Thyroid gland (tissue), 4 donors: ENCODE measurements around the gene ULK3. TPM values are rescaled to one million over a fixed set of nuclear protein-coding genes. Genes with fewer than 3 reads are reported as not detected.

Experiments
- DNase-seq, 2 donors: peaks; one replicate each; pipeline ENCODE4 v3.0.0-alpha.2; 2019
- H3K27ac ChIP-seq, 3 donors: fragments of 200-600 bp; sonication (generic); 1 replicate in 2 of 3; 2 replicates in 1 of 3; pipeline ENCODE4 v1.5.1; 2016 to 2019; ENCODE audit warnings: mild to moderate bottlenecking in 1 of 3, moderate library complexity in 1 of 3
- H3K27me3 ChIP-seq: fragments of 200-600 bp; sonication (generic); one replicate; pipeline ENCODE4 v1.5.1; 2019
- H3K36me3 ChIP-seq, 2 donors: fragments of 200-600 bp; sonication (generic); one replicate each; pipeline ENCODE4 v1.5.1; 2016 to 2019
- H3K4me1 ChIP-seq, 2 donors: fragments of 200-600 bp; sonication (generic); one replicate each; pipeline ENCODE4 v1.5.1; 2017 to 2019
- H3K4me3 ChIP-seq, 3 donors: fragments of 200-600 bp; sonication (generic); replicated peaks in 1 of 3; 1 replicate in 2 of 3; 2 replicates in 1 of 3; pipeline ENCODE4 v1.5.1; 2016; ENCODE audit warnings: mild to moderate bottlenecking in 1 of 3
- H3K9me3 ChIP-seq: fragments of 200-600 bp; sonication (generic); one replicate; pipeline ENCODE4 v1.5.1; 2017
- POLR2A ChIP-seq, 2 donors: fragments of 450-650 bp; IDR thresholded peaks; one replicate each; pipeline ENCODE4 v1.6.1; 2017; ENCODE audit warnings: antibody characterized with exemption in 2 of 2, mild to moderate bottlenecking in 2 of 2, moderate library complexity in 1 of 2
- WGBS, 2 donors: methylation state at CpG; one replicate each; pipeline ENCODE4 v1.1.5; 2017; 5-methylcytosine and 5-hydroxymethylcytosine counted together
- intact Hi-C: fragments of 100-400 bp; cut with DNase I; formaldehyde crosslinking; loops from one replicate; pipeline ENCODE4 v1.15.1; 2023
- total RNA-seq, 4 donors: library from RNA; depleted of rRNA; stranded (reverse); fragments of >200 nt; gene quantifications; one replicate each; pipeline ENCODE4 v1.2.3, GENCODE V29; 2016
- TF ChIP-seq, protein P1 (sequence below), 6 experiments: fragments of 200-600 bp in 3 of 6; fragments of 450-650 bp in 3 of 6; sonication (generic) in 3 of 6; IDR thresholded peaks; one replicate each; pipeline ENCODE4 v1.5.1; 2016 to 2019; ENCODE audit warnings: antibody characterized with exemption in 6 of 6, mild to moderate bottlenecking in 2 of 6, inconsistent platforms in 1 of 6, moderate library complexity in 1 of 6

The ULK3 gene
- total RNA-seq, 4 donors from 2014 or later: 40.9 to 91.1 (median 74.7) TPM

DNA sequence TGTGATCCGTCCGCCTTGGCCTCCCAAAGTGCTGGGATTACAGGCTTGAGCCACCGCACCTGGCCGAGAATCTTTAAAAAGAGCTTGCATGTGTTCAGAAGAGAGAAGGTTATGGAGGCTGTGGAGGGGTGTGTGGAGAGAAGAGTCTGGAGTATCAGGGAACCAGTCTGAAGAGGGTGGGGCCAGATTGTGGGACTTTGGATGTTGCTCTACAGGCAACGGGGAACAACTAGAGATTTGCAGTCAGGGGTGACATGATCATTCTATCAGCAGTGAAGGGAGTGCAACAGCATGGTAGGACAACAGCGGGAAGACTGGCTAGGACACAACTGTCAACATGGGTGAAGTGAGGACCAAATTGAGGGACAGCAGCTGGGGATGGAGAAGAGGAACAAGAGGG is 21.3 kb upstream of the ULK3 start:
- peak overlapping the region in 1 of 3 donors; percentile 78 for H3K27ac ChIP-seq
- H3K4me3 ChIP-seq: no peak overlapping the region
- WGBS, 2 donors: 96 to 97% methylated on average over 6 of the region's 6 CpGs
- H3K4me1 ChIP-seq: peaks cover 20 to 65% of the 10 kb centered on the region in 2 donors
- H3K9me3 ChIP-seq: no peaks in the 10 kb centered on the region
- H3K27me3 ChIP-seq: no peaks in the 10 kb centered on the region
- intact Hi-C loops: no loop called here
- no peak for DNase-seq
- no peaks in the 10 kb centered on the region for H3K36me3 ChIP-seq
- TF ChIP-seq POLR2A (IDR thresholded peaks at IDR 0.05): no peak
- TF ChIP-seq, protein P1, sequence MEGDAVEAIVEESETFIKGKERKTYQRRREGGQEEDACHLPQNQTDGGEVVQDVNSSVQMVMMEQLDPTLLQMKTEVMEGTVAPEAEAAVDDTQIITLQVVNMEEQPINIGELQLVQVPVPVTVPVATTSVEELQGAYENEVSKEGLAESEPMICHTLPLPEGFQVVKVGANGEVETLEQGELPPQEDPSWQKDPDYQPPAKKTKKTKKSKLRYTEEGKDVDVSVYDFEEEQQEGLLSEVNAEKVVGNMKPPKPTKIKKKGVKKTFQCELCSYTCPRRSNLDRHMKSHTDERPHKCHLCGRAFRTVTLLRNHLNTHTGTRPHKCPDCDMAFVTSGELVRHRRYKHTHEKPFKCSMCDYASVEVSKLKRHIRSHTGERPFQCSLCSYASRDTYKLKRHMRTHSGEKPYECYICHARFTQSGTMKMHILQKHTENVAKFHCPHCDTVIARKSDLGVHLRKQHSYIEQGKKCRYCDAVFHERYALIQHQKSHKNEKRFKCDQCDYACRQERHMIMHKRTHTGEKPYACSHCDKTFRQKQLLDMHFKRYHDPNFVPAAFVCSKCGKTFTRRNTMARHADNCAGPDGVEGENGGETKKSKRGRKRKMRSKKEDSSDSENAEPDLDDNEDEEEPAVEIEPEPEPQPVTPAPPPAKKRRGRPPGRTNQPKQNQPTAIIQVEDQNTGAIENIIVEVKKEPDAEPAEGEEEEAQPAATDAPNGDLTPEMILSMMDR (IDR thresholded peaks at IDR 0.05): no peak

DNA sequence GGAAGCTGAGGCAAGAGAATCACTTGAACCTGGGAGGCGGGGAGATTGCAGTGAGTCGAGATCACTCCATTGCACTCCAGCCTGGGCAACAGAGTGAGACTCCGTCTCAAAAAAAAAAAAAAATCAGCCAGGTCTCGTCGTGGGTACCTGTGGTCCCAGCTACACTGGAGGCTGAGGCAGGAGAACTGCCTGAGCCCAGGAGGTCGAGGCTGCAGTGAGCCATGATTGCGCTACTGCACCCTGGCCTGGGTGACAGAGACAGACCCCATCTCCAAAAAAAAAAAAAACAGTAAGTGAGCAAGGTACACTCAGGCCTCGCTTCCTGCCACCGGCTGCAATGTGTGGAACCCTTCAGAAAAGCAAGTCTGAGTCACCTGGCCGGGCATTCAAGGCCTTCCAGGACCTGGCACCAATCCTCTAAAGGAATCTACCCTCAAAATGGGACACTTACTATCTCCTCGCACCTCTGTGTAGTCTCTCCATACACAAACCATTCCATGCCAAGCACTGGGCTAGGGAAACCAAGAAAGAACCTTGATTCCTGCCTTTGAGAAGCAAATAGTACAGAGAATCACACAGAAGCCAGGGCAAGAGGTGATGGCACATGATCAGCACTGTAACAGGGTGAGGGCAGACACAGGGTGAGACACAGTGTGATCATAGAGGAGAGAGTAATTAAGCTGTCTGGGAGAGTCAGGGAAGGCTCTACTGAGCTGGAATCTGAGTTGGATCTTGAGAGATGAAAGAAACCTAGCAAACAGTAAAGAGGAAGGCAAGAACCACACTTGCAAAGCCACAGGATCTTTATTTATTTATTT is 20.5 kb upstream of the ULK3 start:
- H3K36me3 ChIP-seq: no peaks in the 10 kb centered on the region
- 82 to 88% methylated on average over 11 of the region's 11 CpGs for WGBS, 2 donors
- H3K27me3 ChIP-seq: no peaks in the 10 kb centered on the region
- no peaks in the 10 kb centered on the region for H3K9me3 ChIP-seq
- H3K27ac ChIP-seq: peak overlapping the region in 1 of 3 donors; percentile 36
- no peak overlapping the region for H3K4me3 ChIP-seq
- peaks cover 17 to 63% of the 10 kb centered on the region in 2 donors for H3K4me1 ChIP-seq
- intact Hi-C loops: no loop called here
- no peak for TF ChIP-seq POLR2A (IDR thresholded peaks at IDR 0.05)
- TF ChIP-seq, protein P1 (IDR thresholded peaks at IDR 0.05): no peak
- DNase-seq: peak in 1 of 2 donors; percentile 21

DNA sequence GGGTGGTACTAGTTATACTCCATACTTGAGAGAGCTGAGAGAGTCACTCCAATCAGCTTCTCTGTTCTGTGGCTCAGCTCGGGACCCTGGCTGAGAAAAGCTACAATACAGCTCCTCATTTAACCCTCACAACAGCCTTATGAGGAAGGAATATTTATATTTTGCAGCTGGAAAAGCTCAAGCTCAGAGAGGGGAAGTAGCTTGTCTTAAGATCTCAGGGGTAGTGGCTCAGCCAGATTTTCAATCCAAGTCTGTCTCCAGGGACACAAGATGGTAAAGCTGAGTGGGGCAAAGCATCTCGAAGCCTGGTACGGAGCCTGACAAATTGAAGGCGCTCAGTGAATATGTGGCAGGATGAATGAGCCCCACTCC is 15.4 kb upstream of the ULK3 start:
- H3K27ac ChIP-seq: peak overlapping the region in 1 of 3 donors; percentile 28

DNA sequence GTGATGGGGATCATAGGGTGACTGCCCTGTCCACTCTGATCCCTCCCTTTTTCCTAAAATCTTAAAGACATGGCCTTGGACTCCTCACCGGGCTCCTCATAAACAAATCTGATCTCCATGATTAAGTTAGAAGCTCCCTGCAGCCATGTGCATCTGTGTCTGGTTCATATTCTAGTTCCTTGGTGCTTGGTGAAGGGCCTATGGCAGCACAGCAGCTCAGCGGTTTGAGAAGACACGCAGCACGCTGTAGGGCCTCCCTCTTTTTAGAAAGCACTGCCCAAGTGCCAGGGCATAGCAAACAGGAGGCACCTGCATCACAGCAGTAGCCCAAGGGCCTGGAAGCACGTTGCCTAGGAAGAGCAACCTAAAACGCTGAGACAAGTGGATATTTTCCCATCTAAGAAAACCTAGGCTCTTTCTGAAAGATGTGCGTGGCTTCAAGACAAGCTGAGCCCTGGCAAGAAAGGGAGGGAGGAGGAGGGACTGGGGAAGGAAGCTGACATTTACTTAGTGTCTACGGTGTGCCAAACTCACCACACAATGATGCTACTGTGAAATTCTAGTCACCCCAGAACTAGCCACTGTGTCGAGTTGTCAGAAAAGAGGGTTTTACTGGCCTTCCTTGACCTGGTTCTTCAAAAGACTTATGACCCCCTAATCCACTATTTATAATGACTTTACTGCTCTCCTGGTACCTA is 14.9 kb upstream of the ULK3 start:
- H3K4me1 ChIP-seq: peaks cover 25 to 37% of the 10 kb centered on the region in 2 donors
- no peak for DNase-seq
- peak overlapping the region in 2 of 3 donors; percentile 28 to 52 for H3K27ac ChIP-seq
- 76 to 82% methylated on average over 8 to 9 of the region's 9 CpGs for WGBS, 2 donors
- no peaks in the 10 kb centered on the region for H3K9me3 ChIP-seq
- intact Hi-C loops: no loop called here
- H3K36me3 ChIP-seq: peaks cover 12 to 14% of the 10 kb centered on the region in 2 donors
- H3K4me3 ChIP-seq: no peak overlapping the region
- H3K27me3 ChIP-seq: no peaks in the 10 kb centered on the region
- TF ChIP-seq, protein P1 (IDR thresholded peaks at IDR 0.05): no peak
- TF ChIP-seq POLR2A (IDR thresholded peaks at IDR 0.05): no peak

More for the DNA sequence above, 15.4 kb upstream of the ULK3 start:
- Histone ChIP-seq H3K9me3 (no peaks in the 10 kb centered on the region), H3K4me1 (peaks cover 25 to 40% of the 10 kb centered on the region in 2 donors), H3K27me3 (no peaks in the 10 kb centered on the region), H3K36me3 (peaks cover 7 to 9% of the 10 kb centered on the region in 2 donors), H3K4me3 (no peak overlapping the region)
- 86 to 92% methylated on average over 4 of the region's 4 CpGs for WGBS, 2 donors
- intact Hi-C loops: no loop called here
- DNase-seq: no peak
- TF ChIP-seq, protein P1 (IDR thresholded peaks at IDR 0.05): no peak
- TF ChIP-seq POLR2A (IDR thresholded peaks at IDR 0.05): no peak
